SIG-M5 (cell line): Measurements from ENCODE around the gene EXOC3L4.

Experiments used
- DNase-seq: peaks from one replicate; lab custom pipeline; 2025; lab: John Stamatoyannopoulos, UW

EXOC3L4 gene

DNA sequence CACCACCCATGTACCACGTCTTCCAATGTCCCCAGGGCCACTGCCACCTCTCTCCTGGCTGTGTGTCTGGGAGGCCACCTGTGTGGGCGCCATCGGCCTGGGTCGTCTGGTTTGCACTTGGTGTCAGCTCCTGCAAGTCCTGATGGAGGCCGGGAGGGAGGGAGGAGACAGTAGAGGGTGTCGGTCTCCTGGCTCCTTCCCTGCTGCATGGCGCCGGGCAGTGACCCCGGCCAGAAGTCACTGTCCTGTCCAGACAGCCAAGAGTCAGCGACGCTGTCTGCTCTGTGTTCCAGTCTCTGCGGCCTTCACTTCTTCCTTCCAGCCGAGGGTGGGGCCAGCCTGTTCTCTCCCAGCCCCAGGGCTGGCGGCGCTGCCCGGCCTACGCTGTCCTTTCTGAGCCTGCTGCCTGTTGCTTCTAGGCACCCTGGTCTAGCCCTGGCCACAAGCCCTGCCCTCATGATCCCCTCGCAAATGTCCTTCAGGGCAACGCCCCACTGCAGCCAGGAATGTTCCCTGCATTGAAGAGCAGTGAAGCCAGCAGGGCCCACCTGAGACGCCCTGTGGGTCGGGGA, 23.5 kb upstream of the EXOC3L4 start:
- DNase-seq, result no peak

DNA sequence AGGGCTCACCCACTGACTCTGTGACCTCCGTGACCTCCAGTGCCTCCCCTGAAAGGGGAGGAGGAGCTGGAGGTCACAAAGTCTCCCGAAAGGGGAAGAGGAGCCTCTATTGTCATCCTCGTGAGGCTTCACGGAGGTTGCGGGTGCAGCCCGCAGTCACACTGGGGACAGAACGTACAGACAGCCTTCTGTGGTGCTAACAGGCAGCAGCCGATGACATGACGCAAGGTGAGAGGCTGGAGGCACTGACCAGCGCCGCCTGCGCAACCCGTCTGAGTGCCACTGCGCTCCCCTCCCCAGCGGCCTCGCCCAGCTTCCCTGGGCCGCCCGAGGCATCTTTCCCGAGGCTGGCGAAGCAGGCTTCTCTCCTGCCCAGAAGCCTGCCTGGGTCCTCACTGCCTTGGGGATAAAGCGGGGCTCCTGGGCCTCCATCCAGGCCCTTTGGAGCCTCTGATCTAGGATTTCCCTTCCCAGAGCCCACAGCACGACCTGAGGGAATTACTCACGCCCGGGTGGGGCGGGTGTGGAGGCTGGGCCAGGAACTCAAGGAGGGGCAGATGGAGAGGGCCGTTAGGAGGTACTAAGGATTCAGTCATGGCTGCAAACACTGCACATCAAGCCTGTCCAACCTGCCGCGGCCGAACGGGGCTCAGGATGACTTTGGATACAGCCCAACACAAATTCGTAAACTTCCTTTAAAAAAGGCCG, 22.8 kb upstream of the EXOC3L4 start:
- no peak for DNase-seq

DNA sequence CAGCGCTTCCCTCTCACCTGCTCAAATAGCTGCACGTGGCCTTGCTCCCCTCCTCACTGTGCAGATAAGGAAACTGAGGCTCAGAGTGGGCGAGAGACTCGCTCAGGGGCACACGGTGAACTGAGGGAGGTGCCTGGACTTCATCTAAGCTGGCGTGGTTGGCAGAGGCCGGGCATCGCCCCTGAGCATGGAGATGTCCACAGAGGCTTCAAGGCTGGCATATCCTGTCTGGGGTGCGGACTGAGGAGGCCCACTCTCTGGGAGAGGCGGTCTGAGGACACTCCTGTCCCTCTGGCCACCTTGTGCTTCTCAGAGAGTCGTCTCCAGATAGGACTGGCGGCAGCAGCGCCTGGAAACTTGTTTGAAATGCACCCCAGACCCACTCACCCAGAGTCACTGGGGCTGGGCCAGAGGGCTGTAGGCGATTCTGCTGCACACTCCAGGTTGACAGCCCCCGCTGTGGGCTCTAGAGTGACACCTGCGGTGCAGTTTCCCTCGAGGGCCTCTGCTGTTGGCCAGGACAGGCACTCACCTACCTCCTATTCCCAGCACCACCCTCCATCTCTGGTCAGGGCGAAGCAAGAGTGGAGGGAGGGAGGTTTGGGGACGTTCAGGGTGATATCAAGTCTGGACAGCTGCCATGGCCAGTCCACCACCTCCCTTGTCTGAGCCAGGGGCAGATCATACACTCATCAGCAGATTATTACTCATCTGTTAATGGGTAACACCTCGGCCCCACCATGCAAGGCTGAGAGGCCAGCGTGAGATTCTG, 21.7 kb upstream of the EXOC3L4 start:
- DNase-seq, result no peak

DNA sequence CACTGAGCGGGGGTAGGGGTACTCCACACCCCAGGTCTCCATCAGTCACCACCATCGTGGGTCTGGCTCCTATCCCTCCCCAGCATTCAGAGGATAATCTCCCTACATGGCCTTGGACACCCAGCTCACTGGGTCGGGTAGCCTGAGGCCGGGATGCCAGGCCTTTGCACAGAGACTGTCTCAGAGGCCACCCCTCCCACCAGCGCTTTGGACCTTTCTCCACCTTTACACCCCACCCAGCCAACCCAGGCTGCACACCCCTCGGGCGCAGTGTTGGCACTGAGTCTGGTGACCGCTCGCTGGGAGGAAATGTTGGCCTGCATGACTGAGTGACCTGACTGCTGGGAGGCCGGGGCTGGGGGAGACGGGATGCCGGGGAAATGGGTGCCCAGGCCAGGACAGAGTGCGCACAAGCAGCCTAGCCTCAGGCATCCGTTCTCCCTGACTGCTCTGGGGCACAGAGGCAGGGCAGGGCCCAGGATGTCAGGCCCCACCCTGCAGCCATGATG, 21.1 kb upstream of the EXOC3L4 start:
- no peak for DNase-seq

DNA sequence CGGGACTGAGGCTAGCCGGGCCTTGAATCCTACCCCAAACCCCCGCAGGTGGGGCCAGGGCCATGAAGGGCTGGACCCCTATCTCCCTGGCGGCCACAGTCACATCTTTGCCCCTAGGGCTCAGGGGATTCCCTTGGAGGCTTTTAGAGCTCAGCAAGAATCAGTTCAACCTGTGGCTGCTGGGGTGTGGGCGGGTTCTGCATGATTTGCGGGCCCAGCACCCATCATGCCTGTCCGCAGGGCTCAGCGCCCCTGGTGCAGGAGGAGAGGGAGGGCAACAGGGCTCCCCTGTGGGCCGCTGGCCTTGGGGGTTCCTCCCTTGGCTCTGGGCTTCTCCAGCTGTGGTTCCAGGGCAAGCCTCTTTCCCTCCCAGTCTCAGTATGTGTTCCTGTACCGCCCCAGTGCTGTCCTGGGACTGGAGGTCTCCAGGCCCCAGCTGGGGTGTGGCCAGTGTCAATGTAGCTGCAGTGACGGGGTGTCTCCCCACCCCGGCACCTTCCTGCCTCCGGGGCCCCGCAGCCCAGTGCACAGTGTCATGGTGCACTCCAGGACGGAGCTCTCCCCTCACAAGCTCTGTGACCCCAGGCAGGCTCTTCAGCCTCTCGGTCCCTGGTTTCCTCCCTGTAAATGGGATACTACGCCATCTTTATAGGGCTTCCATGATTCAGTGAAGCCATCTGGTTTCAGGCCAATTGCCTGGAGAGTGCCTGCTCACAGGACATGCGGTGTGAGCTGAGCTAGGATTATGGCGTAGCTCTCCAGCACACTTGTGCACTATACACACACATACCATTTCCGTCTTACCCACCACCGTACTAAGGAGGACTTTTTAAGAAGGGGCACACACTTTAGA, 20.4 kb upstream of the EXOC3L4 start:
- no peak for DNase-seq

DNA sequence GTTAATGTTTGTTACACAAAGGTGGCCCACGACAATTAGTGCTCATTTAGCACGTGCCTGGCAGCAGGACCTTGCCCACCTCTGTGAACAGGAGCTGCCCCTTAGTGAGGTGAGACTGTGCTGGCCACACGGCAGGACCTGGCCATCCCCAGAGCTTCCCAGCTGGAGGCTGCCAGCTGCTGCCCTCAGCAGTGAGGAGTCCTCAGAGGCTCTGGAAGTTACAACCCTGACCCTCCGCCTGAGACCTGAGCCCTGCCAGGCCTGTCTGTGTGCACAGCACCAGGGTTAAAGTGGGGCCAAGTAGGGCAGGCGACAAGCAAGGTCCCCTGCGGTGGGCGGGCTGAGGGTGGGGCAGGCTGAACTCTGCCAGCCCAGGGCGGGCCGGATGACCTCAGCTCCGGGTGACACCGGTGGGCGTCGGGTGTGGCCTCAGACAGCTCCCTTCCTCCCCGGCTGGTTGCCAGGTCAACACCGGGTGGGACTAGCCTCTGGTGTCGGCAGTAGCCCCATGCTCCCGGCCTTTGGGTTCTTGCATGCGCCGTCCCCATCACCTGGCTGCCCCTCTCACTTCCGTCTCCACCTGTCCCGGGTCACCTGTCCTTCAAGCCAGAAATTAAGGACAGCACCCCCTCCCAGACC, 19.7 kb upstream of the EXOC3L4 start:
- no peak for DNase-seq

DNA sequence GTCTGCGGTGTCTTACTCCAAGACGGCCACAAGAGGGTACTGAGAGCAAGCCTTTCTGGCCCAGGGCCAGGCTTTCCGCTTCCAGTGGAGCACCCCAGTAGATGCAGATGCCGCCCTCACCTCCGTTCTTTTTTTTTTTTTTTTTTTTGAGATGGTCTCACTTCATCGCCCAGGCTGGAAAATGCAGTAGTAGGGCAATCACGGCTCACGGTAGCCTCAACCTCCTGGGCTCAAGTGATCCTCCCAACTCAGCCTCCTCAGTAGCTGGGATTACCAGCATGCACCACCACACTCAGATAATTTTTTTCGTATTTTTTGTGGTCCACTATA, 16.1 kb upstream of the EXOC3L4 start:
- no peak for DNase-seq

DNA sequence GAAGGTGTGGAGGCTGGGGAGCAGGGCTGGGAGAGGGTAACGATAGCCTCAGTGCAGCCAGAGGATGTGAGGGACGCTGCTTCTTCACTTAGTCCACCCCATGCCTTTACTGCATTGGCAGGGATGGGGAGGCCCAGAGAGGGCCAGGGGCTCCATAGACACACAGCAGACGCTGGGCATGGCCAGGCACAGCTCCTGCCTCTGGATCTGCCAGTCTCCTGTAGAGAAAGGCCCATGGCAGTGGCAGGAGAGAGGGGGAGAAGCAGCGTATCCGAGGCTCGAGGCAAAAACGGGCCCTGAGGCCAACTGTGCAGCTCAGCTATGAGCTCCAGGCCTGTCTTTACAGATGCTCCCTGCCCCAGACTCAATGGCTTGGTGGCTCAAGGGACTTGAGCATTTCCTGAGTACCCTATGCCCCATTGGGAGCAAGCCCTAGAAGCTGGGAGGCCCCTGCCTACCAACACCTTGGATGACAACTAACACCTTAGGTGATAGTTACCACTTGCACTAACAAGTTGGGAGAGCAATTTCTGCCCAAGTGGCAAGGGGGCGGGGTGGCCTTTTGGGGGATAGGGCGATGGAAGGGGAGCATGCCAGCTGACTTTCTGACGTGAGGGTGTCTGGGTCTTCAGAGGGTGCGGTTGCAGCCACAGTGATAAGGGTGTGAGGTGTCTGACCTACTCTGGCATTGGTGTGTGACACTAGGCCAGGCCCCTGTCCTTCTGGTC, 15.5 kb upstream of the EXOC3L4 start:
- DNase-seq, result no peak

DNA sequence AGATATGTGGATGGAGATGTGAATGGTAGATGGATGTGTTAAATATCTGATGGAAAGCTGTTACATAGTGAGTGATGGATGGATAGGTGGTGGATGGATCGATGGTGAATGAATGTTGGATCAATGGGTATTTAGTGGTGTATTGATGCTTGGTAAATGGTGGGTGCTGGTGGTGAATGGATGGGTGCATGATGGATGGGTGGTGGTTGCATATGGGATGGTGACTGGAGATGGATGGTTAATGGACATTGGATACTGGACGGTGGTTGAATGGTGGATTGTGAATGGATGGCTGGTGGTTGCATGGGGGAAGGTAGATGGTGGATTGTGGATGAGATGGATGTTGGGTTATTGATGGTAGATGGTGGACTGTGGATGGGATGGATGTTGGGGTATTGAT, 12.6 kb upstream of the EXOC3L4 start:
- DNase-seq, result no peak

DNA sequence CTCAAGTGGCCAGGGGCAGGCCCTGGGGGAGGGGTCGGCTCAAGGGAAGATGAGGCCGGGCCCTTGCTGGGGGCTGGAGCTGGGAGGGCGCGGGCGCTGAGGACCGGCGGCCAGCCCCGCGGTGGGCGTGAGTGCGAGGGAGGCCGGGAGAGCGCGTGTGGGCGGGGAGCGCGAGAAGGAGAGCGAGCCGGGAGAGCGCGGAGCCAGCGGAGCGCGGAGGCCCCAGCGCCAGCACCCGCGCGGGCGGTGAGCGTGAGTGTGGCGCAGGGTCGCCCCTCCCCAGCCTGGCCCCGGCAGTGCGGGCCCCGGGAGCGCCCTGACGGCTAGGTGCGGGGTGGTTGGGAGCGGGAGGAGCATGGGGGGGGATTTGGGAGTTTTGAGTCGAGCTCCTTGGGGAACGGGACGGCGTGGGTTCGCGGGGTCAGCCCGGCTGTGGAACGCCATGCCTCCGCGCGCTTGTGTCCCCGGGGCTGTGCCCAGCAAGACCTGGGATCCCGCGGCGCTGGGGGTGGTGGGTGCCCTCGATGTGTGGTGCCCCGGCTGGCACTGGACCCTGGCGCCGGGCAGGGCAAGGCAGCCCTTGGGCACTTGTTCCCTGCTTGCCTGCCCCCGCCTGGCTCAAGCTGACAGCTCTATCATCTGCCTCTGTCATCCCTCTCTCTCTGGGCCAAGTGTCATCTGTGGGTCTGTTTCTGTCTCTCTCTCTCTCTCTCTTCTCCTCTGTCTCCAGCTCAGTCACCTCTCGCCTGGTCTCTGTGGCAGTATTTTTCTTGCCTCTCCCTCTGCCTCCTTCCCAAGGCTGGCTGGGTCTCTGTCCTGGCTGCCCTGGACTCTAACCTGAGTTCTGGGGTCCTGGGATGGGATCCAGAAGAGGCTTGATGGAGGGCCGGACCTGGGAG, 10.3 kb upstream of the EXOC3L4 start, which contains the start of gene LBHD2:
LBHD2 (plus strand) TSS at position 190 of the 899 bp plus-strand sequence. CDS start 1,803 bp downstream, outside the sequence.
- no peak for DNase-seq

DNA sequence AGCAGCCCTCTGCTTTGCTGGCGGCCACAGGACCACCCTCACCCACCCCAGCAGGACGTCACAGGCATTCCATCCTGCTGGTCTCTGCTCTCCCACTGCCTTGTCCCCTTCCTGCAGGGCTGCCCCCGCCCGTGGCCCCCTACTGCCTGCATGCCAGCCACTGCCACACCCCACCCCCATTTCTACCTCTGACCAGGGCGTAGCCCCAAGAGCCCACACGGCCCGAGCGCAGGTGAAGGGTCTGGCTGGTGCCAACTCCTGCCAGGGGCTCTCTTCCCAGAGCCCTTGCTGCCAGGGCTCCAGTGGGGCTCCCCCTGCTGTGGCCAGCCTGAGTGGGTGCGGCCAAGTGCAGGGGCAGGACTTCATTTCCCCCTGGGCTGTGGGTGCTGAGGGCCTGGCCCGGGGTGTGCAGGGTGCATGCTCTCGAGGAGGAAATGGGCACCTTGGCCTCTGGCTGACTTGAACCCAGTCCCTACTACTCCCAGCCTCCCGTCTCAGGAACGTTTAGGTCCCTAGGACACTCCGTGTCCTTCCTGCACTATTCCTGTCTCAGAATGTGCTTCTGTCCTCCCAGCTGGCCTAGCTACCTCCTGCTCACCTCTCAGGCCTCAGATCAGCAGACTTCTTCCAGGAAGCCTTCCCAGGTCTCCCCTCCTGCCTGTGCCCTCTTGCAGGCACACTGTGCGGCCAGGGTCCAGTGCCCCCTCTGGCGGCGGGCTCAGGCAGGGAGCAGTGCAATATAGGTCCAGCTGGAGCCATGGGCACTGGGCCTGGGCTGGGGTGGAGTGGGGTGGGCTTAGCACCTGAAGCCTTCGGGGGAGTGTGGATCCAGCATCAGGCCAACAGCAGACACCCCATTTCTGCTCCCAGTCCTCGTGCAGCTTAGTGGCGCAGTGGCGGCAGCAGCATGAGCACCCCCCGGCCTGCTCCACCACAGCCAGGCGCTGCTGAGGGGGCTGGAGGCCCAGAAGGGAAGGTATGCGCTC, 9.1 kb upstream of the EXOC3L4 start:
- DNase-seq, result no peak

DNA sequence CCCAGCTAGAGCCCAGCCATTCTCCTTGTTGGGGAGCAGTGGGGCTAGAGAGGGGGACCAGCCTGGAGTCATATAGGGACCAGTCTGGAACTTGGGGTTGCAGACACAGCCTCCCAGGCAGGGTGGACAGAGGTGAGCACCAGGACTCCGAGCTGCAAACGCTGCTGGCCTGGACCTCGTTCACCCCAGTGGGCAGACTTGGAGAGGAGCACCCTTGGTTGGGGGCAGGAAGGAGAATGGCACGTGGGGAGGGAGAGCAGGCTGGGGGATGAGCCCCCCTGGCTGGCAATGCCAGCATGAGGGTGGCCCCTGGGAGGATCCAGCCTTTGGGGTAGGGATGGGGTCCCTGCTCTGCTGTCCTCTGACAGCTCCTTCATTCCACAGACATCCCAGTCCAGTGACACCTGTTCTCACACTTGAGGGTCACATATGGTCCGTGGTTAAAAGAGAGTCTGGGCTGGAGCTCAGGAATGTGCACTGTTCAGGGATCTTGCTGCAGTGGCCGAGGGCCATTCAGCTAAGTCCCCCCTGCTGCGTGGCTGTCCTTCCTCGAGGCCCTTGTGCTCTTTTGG, 7.7 kb upstream of the EXOC3L4 start:
- no peak for DNase-seq

DNA sequence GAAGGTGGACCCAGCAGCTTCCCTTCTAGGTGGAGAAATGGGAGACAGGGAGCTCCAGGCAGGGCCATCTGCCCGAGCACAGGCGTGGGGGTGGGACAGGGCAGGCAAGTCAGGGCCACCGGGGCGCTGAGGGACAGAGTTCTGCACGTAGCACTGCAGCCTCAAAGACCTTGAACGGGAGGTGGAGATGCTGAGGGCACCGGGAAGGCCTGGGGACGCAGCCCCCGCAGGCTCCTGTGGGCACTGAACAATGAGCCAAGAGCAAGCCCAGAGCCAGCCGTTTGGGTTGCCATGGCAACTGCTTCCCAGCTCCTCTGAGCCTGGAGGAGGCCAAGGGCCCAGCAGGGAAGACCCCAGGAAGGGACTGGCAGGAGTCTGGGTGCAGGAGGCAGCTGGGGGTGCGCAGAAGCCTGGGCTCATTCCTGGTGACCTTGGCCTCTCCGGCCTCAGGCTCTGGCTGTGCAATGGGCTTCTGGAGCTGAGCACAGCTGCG, 7.1 kb upstream of the EXOC3L4 start:
- DNase-seq, result no peak

DNA sequence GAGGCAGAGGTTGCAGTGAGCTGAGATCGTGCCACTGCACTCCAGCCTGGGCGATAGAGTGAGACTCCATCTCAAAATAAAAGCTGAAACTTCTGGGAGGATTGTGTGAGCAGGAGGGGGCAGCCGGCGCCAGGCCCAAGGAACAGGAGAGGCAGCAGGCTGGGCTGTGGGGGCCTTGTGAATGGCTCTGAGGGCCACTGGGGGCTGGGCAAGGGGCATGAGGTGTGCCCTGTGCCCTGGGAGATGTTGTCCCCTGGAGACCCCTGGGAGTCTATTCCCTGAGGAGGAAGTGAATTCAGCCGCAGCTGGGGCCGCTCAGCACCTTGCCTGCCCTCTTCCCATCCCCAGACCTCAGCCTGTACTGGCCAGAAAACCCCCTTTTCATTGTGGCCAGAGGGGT, 5.6 kb upstream of the EXOC3L4 start:
- DNase-seq, result no peak

DNA sequence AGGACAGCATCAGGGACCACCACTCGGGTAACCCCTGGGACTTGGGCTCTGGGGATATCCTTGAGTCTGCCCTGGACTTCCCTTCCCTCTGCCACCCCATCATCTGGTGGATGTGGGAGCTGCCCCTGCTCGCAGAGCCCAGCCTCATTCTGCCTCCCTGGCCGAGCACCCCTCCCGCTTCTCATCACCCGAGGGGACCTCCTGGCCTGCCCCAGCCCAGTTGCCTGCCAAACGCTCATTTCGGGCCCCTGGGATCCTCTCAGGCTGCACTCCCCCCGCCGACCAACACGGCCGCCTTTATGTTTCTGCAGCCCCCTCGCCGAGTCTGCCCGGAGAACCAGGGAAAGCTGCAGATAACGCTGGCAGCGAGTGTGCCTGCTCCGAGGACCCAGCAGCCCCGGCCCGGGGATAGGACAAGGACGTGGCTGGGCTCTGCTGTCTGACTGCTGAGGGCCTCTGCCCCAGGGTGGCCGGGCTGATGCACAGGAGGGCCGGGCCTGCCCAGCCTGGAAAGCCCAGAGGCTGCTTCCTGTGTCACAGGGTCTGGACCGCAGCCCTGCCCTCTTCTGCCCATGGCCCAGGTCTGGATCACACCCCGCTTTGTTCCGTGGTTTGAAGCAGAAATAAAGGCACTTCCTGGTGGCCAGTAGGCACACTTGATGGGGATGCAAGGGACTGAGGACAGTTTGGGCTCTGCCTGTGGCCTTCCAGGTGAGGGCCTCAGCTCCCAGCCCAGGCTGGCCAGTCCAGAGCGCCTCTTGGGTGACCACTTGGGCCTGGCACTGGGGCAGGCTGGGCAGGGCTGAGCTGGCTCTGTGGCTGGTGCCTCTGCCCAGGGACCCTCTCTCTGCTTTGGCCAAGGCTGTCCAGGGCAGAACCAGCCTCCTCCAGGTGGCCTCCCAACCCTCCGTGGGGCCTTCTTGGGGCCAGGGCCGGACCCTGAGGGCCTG, 4.9 kb upstream of the EXOC3L4 start:
- DNase-seq, result no peak

DNA sequence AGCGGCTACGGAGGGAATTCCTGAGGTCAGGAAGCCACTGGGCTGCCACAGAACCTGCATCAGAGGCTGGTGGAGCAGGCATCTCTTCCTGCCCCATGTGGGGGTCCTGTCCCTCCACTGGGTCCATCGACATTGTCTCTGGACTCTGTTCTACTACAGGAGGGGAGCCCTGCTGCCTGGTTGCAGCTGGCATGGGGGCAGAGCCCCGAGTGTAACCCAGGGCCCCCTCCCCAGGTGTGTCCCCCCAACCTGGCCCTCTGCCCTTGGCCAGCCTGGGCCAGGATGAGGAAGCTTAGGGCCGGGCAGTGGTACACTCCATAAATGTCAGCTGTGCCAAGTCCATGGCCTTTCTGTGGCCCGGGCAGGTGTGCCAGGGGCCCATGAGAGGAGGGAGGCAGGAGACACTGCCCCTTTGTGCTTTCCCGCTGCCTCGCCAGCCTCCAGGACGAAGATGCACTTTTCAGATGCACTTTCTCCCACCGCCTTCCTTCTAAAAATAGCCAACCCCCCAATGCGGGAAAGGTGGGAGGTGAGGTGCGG, 4.0 kb upstream of the EXOC3L4 start:
- DNase-seq, result no peak
